Dermis microvascular lymphatic vessel endothelial cell (primary cell): ENCODE measurements around the gene CENPF. TPM values are rescaled to one million over a fixed set of nuclear protein-coding genes. Genes with fewer than 3 reads are reported as not detected.
A peak's percentile ranks its signal among the peaks of the same experiment; 100 is the strongest.
"Not testable (repeated sequence)": the region's sequence is repeated elsewhere in the genome, so short reads cannot be mapped to it uniquely, and the experiment has no call there.

ENCODE experiments used
- DNase-seq, 2 donors: peaks; one replicate each; pipeline versions ENCODE4 v3.0.0 to v3.0.0-alpha.2; 2010; ENCODE audit warnings: low read depth in 2 of 2
- total RNA-seq: library from RNA; depleted of rRNA; stranded (reverse); fragments of >200 nt; gene quantifications from 2 replicates; pipeline ENCODE4 v1.2.1, GENCODE V29; 2014

CENPF gene
- total RNA-seq, 1 donor from 2014 or later, result 31.2 TPM

DNA sequence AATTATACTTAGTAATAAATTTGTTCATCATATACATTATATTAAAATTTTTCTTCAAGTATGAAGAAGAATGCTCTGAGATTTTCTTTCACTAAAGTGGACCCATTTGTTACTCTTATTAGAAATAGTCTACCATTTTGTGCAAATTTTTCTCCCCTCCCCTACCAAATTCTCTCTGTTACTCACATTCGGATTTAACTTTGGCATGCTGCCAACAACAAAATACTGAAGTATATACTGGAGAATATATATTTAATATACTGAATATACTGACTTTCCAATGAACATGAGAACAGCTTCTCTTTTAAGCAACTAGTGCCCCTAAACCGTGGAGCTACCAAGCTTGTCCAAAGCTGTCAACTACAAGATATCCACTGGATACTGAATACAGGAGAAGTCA is 57.2 kb downstream of the CENPF start:
- DNase-seq, result no peak

DNA sequence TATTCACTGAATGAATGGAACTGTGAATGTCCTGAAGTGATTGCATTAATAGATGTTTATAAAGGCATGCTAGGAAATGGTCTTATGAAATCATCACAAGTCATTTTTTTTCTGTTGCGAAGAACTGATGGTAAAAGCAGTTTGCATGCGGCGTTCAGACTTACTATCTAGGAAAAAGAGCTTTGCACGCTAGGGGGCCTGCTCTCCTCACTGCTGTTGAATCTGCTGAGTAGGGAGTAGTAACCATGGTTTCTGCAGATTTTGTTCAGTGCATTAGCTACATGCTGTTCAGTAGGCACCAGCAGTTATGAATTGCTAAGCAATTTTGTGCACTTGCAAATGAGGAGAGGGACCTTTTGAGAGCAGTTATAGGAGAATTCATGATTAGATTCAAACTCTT is 57.9 kb downstream of the CENPF start:
- DNase-seq, result peak in 1 of 2 donors; percentile 38

DNA sequence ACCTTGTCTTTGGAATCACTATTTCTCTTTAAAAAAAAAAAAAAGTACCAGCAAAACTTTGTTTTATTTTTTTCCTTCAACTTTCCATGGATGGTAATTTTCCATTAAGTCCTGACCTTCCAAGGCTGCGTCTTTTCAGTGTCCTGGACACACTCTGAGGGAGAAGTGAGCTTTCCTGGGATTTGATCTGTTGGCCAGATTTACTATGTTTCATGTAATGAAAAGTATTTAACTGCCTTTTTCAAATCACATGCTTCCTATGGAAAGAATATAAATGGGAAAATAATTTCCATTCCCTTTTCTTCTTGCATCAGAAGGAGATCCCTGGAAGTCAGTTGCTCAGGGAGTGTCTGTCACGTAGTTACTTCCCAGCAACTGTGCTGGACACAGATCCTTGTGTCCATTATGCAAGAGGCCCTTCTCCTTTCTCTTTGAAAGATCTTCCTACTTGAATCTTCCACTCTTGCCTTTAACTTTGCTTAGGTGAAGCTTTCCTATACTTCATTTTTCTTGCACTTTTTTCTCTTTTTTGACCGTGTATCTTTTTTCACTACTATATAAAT is 59.3 kb downstream of the CENPF start:
- DNase-seq, result no peak

DNA sequence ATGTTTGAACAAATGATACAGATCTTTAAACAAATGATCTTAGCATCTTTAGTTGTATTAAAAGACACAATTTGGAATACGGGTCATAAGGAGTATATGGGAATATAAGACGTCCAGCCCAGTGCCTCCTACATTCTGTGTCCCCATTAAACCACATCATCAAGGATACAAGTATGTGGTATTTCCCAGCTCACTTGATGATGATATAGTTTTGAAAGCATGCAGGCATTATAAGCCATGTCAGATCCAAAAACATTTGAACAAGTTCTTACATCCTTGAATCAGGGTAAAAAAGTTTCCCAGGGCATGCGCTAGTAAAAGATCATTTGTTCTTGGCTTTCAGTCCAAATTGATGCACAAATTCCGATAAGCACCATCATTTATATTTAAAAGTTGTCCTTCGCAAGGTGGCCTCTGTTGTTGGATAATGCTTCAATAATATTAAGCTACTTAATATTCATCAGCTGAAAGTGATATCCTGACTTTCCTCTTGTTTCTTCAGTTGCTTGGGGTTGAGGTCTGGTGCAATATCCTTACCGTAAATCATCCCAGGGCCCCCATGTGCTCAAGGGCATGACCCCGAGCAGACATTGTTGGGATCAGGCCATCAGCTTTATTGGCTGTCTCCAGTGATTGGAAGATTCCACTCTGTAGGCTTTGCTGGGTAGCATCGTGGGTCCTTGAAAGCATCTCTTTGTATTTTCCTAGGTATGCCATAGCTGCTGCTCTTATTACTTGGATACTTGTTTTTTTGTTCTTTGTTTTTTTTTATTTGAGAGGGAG is 61.8 kb downstream of the CENPF start:
- no peak for DNase-seq

GRCh38 chr1:214665606-214666110 is 62.7 kb downstream of the CENPF start:
- no peak for DNase-seq

DNA sequence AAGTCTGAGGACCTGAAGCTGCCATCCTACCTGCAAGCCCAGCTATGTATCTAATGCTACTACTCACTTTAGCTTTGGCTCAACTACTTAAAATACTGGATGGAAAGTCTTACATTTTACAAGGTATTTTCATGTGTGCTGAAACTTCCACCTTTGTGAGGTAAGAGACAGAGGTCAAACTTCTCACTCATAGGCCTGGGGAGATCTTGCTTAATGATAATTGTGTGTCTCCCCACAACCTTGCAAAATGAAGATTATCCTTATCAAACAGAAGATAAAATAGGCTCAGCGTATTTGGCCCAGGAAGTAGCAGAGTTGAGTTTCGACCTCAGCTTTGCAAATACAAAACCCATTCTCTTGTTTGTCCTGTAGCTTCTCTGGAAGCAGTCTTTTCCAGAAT is 63.7 kb downstream of the CENPF start:
- DNase-seq, result no peak

DNA sequence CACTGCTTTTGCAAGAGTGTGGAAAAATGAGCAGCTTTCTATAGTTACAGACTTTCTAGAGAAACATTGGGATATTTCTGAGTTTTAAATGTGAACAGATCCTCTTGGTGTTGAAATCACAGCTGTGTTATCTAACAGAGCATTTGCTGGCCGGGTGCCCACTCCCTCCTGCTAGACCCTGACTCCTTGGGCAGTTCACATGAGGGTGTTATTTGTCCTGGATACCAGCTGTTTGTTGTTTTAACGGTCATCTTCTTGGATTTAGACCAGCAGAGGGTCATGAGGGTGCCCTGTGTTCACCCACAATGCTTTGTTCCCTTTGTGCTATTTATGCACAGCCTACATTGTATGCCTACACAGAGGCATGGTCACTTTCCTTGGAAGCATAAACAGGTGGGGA is 67.1 kb downstream of the CENPF start:
- DNase-seq, result peak in 1 of 2 donors; percentile 61

- DNase-seq, result not testable (repeated sequence)
Measured at GRCh38 chr1:214673029-214673428, 70.0 kb downstream of the CENPF start.

DNA sequence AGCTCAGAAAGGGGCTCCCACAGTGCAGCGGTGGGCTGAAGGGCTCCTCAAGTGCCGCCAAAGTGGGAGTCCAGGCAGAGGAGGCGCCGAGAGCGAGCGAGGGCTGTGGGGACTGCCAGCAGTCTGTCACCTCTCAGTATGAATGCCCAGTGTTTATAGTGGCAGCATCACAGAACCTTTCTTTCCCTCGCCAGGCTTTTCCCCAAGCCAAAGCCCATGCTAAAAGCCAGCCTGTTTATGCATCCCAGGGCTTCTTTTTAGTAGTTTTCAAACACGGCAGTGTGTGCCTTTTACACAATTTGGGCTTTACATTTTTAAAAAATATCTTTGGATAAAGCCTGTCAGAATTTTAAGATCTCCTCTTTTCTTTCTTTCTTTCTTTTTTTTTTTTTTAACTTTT is 70.6 kb downstream of the CENPF start:
- DNase-seq, result no peak

GRCh38 chr1:214675524-214675923 is 72.5 kb downstream of the CENPF start:
- DNase-seq, result not testable (repeated sequence)

DNA sequence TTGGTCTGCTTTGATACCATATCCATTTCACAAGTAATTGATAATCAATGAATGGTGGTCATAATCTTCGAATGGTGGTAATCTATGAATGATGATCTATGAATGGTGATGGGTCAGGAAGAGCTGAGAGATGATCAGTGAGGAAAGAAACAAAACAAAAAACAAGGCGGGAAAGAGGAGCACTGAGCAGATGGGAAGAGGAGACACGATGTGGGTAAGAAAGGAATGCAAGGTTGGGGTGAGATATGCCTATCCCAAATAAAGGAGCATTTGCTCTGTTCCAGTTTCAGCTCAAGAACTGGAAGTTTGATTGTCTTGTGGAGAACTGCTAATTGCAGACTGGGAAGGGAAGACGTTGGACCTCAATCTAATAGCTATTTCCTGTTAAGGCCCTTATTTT is 73.8 kb downstream of the CENPF start:
- no peak for DNase-seq

- no peak for DNase-seq
Measured at GRCh38 chr1:214677945-214678344, 75.0 kb downstream of the CENPF start.

DNA sequence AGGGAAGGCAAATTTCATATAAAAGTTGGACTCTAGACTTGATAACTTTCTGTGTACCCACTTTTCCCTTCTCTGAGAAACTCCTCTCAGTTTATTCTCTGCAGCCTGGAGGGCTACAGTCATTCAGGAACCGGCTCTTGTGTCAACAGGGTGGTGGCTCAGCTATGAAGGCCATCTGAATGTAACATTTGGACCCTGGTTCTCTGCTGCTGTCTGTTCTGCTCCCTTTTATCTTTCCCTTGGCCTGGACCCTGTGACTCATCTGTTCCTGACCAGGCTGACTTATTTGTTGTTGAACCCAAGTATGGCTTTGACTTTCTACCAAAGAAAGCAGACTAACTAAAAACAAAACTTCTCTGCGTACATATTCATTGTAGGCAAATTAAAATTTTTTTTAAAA is 75.4 kb downstream of the CENPF start:
- peak in 1 of 2 donors; percentile 22 for DNase-seq

- no peak for DNase-seq
Measured at GRCh38 chr1:214683621-214684020, 80.6 kb downstream of the CENPF start.

DNA sequence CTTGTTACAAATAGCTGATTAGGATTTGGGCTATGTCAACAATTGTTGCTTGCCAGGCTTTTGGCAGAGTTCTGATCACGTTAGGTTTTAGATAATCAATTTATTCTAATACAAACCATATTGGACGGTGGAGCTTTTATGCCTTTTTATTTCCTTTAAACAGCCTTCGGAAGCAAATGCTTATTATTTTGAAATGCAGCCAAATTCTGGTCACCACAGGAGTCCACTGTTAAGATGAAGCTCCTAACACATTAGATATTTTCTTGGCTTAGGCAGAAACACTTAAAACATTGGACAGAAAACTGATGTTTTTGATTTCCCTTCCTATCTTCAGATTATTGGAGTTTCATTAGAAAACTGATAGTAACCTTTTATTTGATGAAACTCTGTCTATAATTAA is 82.9 kb downstream of the CENPF start:
- no peak for DNase-seq

- no peak for DNase-seq
Measured at GRCh38 chr1:214686497-214686896, 83.5 kb downstream of the CENPF start.

DNA sequence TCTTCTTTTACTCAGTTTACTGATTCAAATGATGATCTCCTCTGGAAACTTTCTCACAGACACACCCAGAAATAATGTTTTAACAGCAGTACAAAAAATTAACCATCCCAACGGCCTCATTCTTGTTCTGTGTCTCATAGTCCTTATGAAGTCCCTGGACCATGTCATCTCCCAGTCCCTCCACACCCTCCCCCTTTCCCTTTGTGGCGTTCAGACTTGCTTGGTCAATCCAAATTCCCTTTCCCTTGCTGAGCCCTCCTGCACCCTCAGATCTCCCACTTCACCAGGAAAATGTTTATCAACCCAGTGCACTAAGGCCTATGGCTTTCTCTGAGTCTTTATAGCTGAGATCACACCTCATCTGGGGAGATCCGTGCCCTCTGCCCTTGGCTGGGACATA is 85.9 kb downstream of the CENPF start:
- DNase-seq, result no peak

- DNase-seq, result no peak
Measured at GRCh38 chr1:214694769-214695168, 91.8 kb downstream of the CENPF start.

- DNase-seq, result no peak
Measured at GRCh38 chr1:214698559-214698958, 95.6 kb downstream of the CENPF start.

- DNase-seq, result no peak
Measured at GRCh38 chr1:214700437-214700836, 97.4 kb downstream of the CENPF start.

- no peak for DNase-seq
Measured at GRCh38 chr1:214702556-214702955, 99.6 kb downstream of the CENPF start.

GRCh38 chr1:214707306-214708087 is 104.5 kb downstream of the CENPF start:
- no peak for DNase-seq
